HUES48 (cell line): ENCODE results near the gene SLC9A1.

Experiments used
- H3K27ac ChIP-seq: one replicate; pipeline ENCODE4 v1.7.0; 2013; ENCODE audit warnings: low read depth, low read length, inconsistent platforms
- H3K27me3 ChIP-seq: 2 replicates; pipeline ENCODE4 v1.6.1; 2013; ENCODE audit warnings: mild to moderate bottlenecking, low read length; ENCODE audit not compliant: control insufficient read depth, insufficient read depth
- H3K36me3 ChIP-seq: 2 replicates; pipeline ENCODE4 v1.6.1; 2013; ENCODE audit warnings: low read length; ENCODE audit not compliant: control insufficient read depth, insufficient read depth
- H3K4me1 ChIP-seq: 2 replicates; pipeline ENCODE4 v1.6.1; 2013; ENCODE audit warnings: mild to moderate bottlenecking, low read length; ENCODE audit not compliant: control insufficient read depth, insufficient read depth
- H3K4me3 ChIP-seq: 2 replicates; pipeline ENCODE4 v1.5.1; 2013; ENCODE audit warnings: mild to moderate bottlenecking, low read depth, low read length
- H3K9ac ChIP-seq: 2 replicates; pipeline ENCODE4 v1.6.1; 2013; ENCODE audit warnings: mild to moderate bottlenecking, low read depth, low read length, moderate library complexity
- H3K9me3 ChIP-seq: 2 replicates; pipeline ENCODE4 v1.6.1; 2013; ENCODE audit warnings: low read length; ENCODE audit not compliant: control insufficient read depth, insufficient read depth

The SLC9A1 gene

DNA sequence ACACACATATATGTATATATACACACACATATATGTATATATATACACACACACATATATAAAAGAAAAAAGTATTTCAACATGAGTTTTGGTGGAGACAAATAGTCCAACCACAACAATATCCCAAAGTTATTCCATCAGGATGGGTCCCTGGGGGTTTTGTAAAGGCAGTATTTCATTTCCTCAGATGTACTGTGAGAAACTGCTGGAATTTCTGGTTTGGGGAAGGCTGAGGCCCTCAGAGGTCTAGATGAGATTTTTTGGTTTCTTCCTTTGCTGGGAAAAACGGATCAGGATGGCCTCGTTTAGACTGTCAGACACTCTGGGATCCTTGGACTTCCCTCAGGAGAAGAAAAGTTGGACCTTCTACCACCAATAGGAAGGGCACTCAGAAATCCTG, 105.8 kb downstream of the SLC9A1 start:
- no peak overlapping the region for H3K9ac ChIP-seq
- no peaks in the 10 kb centered on the region for H3K9me3 ChIP-seq
- peaks cover 17% of the 10 kb centered on the region for H3K4me1 ChIP-seq
- no peak overlapping the region for H3K4me3 ChIP-seq
- no peaks in the 10 kb centered on the region for H3K36me3 ChIP-seq
- no peak overlapping the region for H3K27ac ChIP-seq
- no peaks in the 10 kb centered on the region for H3K27me3 ChIP-seq
